ENCODE data around the gene CAV3. TPM values are rescaled to one million over a fixed set of nuclear protein-coding genes. Genes with fewer than 3 reads are reported as not detected.

The CAV3 gene
- total and polyA plus RNA-seq, 2 donors (not counting 3 experiments of a cell fraction or from before 2014, with no cell fraction given): not detected

GRCh38 chr3:8752832-8753231, 19.2 kb downstream of the CAV3 start:
- intact Hi-C loops (cut with micrococcal nuclease): no loop called here
- FAIRE-seq: no peak
- CTCF ChIA-PET: interaction anchor here (3.1 kb wide), 1 partner anchor 16 kb away, joined by 15 read pairs; the partner anchor contains the start of gene OXTR

More at GRCh38 chr3:8752832-8753231, 19.2 kb downstream of the CAV3 start:
- no peak overlapping the region for H3K27ac ChIP-seq (ENCODE audit: insufficient read depth, low read depth, low read length)
- BruUV-seq (replicated peaks): no TSS peak
- POLR2A ChIA-PET: no interaction called here
- H3K9me1 ChIP-seq (replicated peaks; ENCODE audit: control insufficient read depth, extremely low read depth, insufficient read depth, low read length): no peaks in the 10 kb centered on the region
- H3K4me1 ChIP-seq (ENCODE audit: control insufficient read depth, extremely low read depth, insufficient read depth, low read length): no peaks in the 10 kb centered on the region
- H3K9ac ChIP-seq (replicated peaks; ENCODE audit: extremely low read depth, insufficient read depth, low read length): no peak overlapping the region
- no peaks in the 10 kb centered on the region for H3K9me3 ChIP-seq (replicated peaks; ENCODE audit: control insufficient read depth, insufficient read depth, low read length)
- DNase-seq (ENCODE audit: low read depth, low spot score): no peak
- no peak for TF ChIP-seq JUN (IDR thresholded peaks at IDR 0.05; ENCODE audit: borderline replicate concordance, insufficient read depth, insufficient read length, low read depth)
- TF ChIP-seq POLR2AphosphoS5 (IDR thresholded peaks at IDR 0.05; ENCODE audit: insufficient read depth, low read depth, low read length): no peak
- no peak for TF ChIP-seq FOS (IDR thresholded peaks at IDR 0.05; ENCODE audit: borderline replicate concordance, insufficient read depth, low read length)
- no peak for TF ChIP-seq MYC (IDR thresholded peaks at IDR 0.05; ENCODE audit: low read depth, low read length)
- TF ChIP-seq MAX (IDR thresholded peaks at IDR 0.05; ENCODE audit: insufficient read depth, insufficient read length): no peak
- no peak for TF ChIP-seq POLR2A (IDR thresholded peaks at IDR 0.05; ENCODE audit: low read depth, low read length)
- TF ChIP-seq EZH2 (IDR thresholded peaks at IDR 0.05; ENCODE audit: borderline replicate concordance, low read depth, low read length, severe bottlenecking): no peak
- no peak for TF ChIP-seq GATA2 (IDR thresholded peaks at IDR 0.05; ENCODE audit: insufficient read depth, insufficient read length, low read depth, low read length)
- TF ChIP-seq CTCF (IDR thresholded peaks at IDR 0.05; ENCODE audit: extremely low read depth in 1 of 2, insufficient read depth in 1 of 2, low read depth in 1 of 2, low read length in 2 of 2): no peak
- H3K4me3 ChIP-seq (replicated peaks in 1 of 3; ENCODE audit: insufficient read depth in 1 of 3, low read depth in 1 of 3, low read length in 3 of 3): no peak overlapping the region
- H3K4me2 ChIP-seq (ENCODE audit: insufficient read depth, low read length): no peak overlapping the region
- H2AFZ ChIP-seq (ENCODE audit: low read depth, low read length): no peak overlapping the region
- H3K79me2 ChIP-seq (ENCODE audit: control insufficient read depth, insufficient read depth, low read length): no peaks in the 10 kb centered on the region
- dilution Hi-C loops (cut with MboI; ENCODE audit: extremely low pct_ligation_motif_present, low sequenced_read_pairs): no loop called here
- H4K20me1 ChIP-seq (replicated peaks; ENCODE audit: control insufficient read depth, extremely low read depth, insufficient read depth, low read length): no peaks in the 10 kb centered on the region
- no peaks in the 10 kb centered on the region for H3K36me3 ChIP-seq (ENCODE audit: control insufficient read depth in 2 of 2, extremely low read depth in 1 of 2, insufficient read depth in 2 of 2, low read length in 2 of 2)
- H3K27me3 ChIP-seq (ENCODE audit: control insufficient read depth in 2 of 2, insufficient read depth in 2 of 2, low read length in 2 of 2): no peaks in the 10 kb centered on the region
